ENCODE measurements around the gene PRKCA.

PRKCA gene

GRCh38 chr17:66392783-66393437 is 90.5 kb downstream of the PRKCA start:
- Histone ChIP-seq H3K36me3 (replicated peaks; ENCODE audit: low read depth, low read length) (no peaks in the 10 kb centered on the region), H3K79me2 (ENCODE audit: low read length) (no peaks in the 10 kb centered on the region), H3K4me1 (ENCODE audit: low read length) (no peaks in the 10 kb centered on the region), H3K9me3 (ENCODE audit: insufficient read depth, low read length) (no peaks in the 10 kb centered on the region), H3K27ac (ENCODE audit: low read length) (no peak overlapping the region), H3K9ac (ENCODE audit: low read length) (no peak overlapping the region), H3K4me2 (ENCODE audit: low read length) (no peak overlapping the region), H4K20me1 (ENCODE audit: insufficient read depth, low read length) (no peaks in the 10 kb centered on the region), H2AFZ (ENCODE audit: low read depth, low read length) (no peak overlapping the region), H3K27me3 (ENCODE audit: low read depth, low read length) (no peaks in the 10 kb centered on the region), H3K4me3 (ENCODE audit: low read length) (no peak overlapping the region)
- TF ChIP-seq EZH2phosphoT487 (IDR thresholded peaks at IDR 0.05; ENCODE audit: low read depth) = no peak
- TF ChIP-seq CTCF (IDR thresholded peaks at IDR 0.05; ENCODE audit: low read depth, low read length) = no peak

GRCh38 chr17:66395961-66396360 is 93.5 kb downstream of the PRKCA start:
- no peaks in the 10 kb centered on the region for H3K27me3 ChIP-seq (ENCODE audit: low read depth, low read length)
- TF ChIP-seq CTCF (IDR thresholded peaks at IDR 0.05; ENCODE audit: low read depth, low read length) (no peak), EZH2phosphoT487 (IDR thresholded peaks at IDR 0.05; ENCODE audit: low read depth) (no peak)
- no peaks in the 10 kb centered on the region for H3K36me3 ChIP-seq (replicated peaks; ENCODE audit: low read depth, low read length)
- H3K9me3 ChIP-seq (ENCODE audit: insufficient read depth, low read length) = no peaks in the 10 kb centered on the region
- no peaks in the 10 kb centered on the region for H3K79me2 ChIP-seq (ENCODE audit: low read length)
- no peak overlapping the region for H3K4me2 ChIP-seq (ENCODE audit: low read length)
- no peak overlapping the region for H3K27ac ChIP-seq (ENCODE audit: low read length)
- H3K4me1 ChIP-seq (ENCODE audit: low read length) = peaks cover 3% of the 10 kb centered on the region; the same call in 1 of the 2 replicates
- H3K4me3 ChIP-seq (ENCODE audit: low read length) = no peak overlapping the region
- H3K9ac ChIP-seq (ENCODE audit: low read length) = no peak overlapping the region
- H2AFZ ChIP-seq (ENCODE audit: low read depth, low read length) = no peak overlapping the region
- no peaks in the 10 kb centered on the region for H4K20me1 ChIP-seq (ENCODE audit: insufficient read depth, low read length)

- H3K36me3 ChIP-seq (replicated peaks; ENCODE audit: low read depth, low read length) = no peaks in the 10 kb centered on the region
- no peak overlapping the region for H3K4me3 ChIP-seq (ENCODE audit: low read length)
- peaks cover 6% of the 10 kb centered on the region for H3K27me3 ChIP-seq (ENCODE audit: low read depth, low read length)
- no peak overlapping the region for H3K27ac ChIP-seq (ENCODE audit: low read length)
- no peak overlapping the region for H2AFZ ChIP-seq (ENCODE audit: low read depth, low read length)
- no peak overlapping the region for H3K9ac ChIP-seq (ENCODE audit: low read length)
- no peaks in the 10 kb centered on the region for H3K9me3 ChIP-seq (ENCODE audit: insufficient read depth, low read length)
- H3K4me1 ChIP-seq (ENCODE audit: low read length) = peaks cover 3% of the 10 kb centered on the region; the same call in 1 of the 2 replicates
- TF ChIP-seq EZH2phosphoT487 (IDR thresholded peaks at IDR 0.05; ENCODE audit: low read depth) (no peak), CTCF (IDR thresholded peaks at IDR 0.05; ENCODE audit: low read depth, low read length) (no peak)
- no peak overlapping the region for H3K4me2 ChIP-seq (ENCODE audit: low read length)
- H4K20me1 ChIP-seq (ENCODE audit: insufficient read depth, low read length) = no peaks in the 10 kb centered on the region
- H3K79me2 ChIP-seq (ENCODE audit: low read length) = no peaks in the 10 kb centered on the region
Observed at GRCh38 chr17:66397486-66397885, 95.1 kb downstream of the PRKCA start.

GRCh38 chr17:66398059-66398458 is 95.6 kb downstream of the PRKCA start:
- TF ChIP-seq EZH2phosphoT487 (IDR thresholded peaks at IDR 0.05; ENCODE audit: low read depth) (no peak), CTCF (IDR thresholded peaks at IDR 0.05; ENCODE audit: low read depth, low read length) (no peak)
- H4K20me1 ChIP-seq (ENCODE audit: insufficient read depth, low read length) = no peaks in the 10 kb centered on the region
- peaks cover 12% of the 10 kb centered on the region for H3K27me3 ChIP-seq (ENCODE audit: low read depth, low read length)
- no peak overlapping the region for H3K27ac ChIP-seq (ENCODE audit: low read length)
- H3K9me3 ChIP-seq (ENCODE audit: insufficient read depth, low read length) = no peaks in the 10 kb centered on the region
- no peak overlapping the region for H2AFZ ChIP-seq (ENCODE audit: low read depth, low read length)
- H3K4me2 ChIP-seq (ENCODE audit: low read length) = no peak overlapping the region
- no peak overlapping the region for H3K4me3 ChIP-seq (ENCODE audit: low read length)
- no peaks in the 10 kb centered on the region for H3K79me2 ChIP-seq (ENCODE audit: low read length)
- no peak overlapping the region for H3K9ac ChIP-seq (ENCODE audit: low read length)
- H3K4me1 ChIP-seq (ENCODE audit: low read length) = peaks cover 3% of the 10 kb centered on the region; the same call in 1 of the 2 replicates
- no peaks in the 10 kb centered on the region for H3K36me3 ChIP-seq (replicated peaks; ENCODE audit: low read depth, low read length)
